ENCODE data around the gene OGFOD2. TPM values are rescaled to one million over a fixed set of nuclear protein-coding genes. Genes with fewer than 3 reads are reported as not detected.

Gene OGFOD2
- total RNA-seq, 4 donors from 2014 or later, result 5.9 to 16.3 (median 15.5) TPM

GRCh38 chr12:122998316-122998715 lies 23.3 kb downstream of the OGFOD2 start:
- H3K36me3 ChIP-seq, result no peaks in the 10 kb centered on the region
- no peak for TF ChIP-seq CTCF (IDR thresholded peaks at IDR 0.05)
- no peak for TF ChIP-seq POLR2A (IDR thresholded peaks at IDR 0.05)
- H3K4me3 ChIP-seq (replicated peaks in 1 of 3), result no peak overlapping the region
- no peak overlapping the region for H3K27ac ChIP-seq
- H3K9me3 ChIP-seq, result no peaks in the 10 kb centered on the region
- peaks cover 5% of the 10 kb centered on the region in 2 donors for H3K4me1 ChIP-seq
- DNase-seq, result no peak
- intact Hi-C loops (cut with DNase I), result no loop called here
- 80 to 97% methylated on average over 3 to 4 of the region's 4 CpGs for WGBS, 2 donors
- no peaks in the 10 kb centered on the region for H3K27me3 ChIP-seq

- H3K27me3 ChIP-seq, result no peaks in the 10 kb centered on the region
- WGBS, 2 donors, result 86 to 88% methylated on average over 6 to 7 of the region's 8 CpGs
- H3K4me1 ChIP-seq, result peaks cover 5% of the 10 kb centered on the region in 2 donors
- H3K36me3 ChIP-seq, result no peaks in the 10 kb centered on the region
- no peaks in the 10 kb centered on the region for H3K9me3 ChIP-seq
- no peak overlapping the region for H3K4me3 ChIP-seq (replicated peaks in 1 of 3)
- no peak for DNase-seq
- no peak overlapping the region for H3K27ac ChIP-seq
- no peak for TF ChIP-seq CTCF (IDR thresholded peaks at IDR 0.05)
- no peak for TF ChIP-seq POLR2A (IDR thresholded peaks at IDR 0.05)
- intact Hi-C loops (cut with DNase I), result no loop called here
These were observed 24.3 kb downstream of the OGFOD2 start for GRCh38 chr12:122999196-122999946.

GRCh38 chr12:122999986-123000420 lies 25.0 kb downstream of the OGFOD2 start:
- Histone ChIP-seq H3K4me3 (replicated peaks in 1 of 3) (no peak overlapping the region), H3K36me3 (peaks cover 0 to 5% of the 10 kb centered on the region in 2 donors), H3K27me3 (no peaks in the 10 kb centered on the region), H3K4me1 (peaks cover 5% of the 10 kb centered on the region in 2 donors), H3K9me3 (no peaks in the 10 kb centered on the region), H3K27ac (no peak overlapping the region)
- 80 to 87% methylated on average over 19 to 20 of the region's 20 CpGs for WGBS, 2 donors
- intact Hi-C loops (cut with DNase I), result no loop called here
- DNase-seq, result no peak
- TF ChIP-seq CTCF (IDR thresholded peaks at IDR 0.05), result no peak
- TF ChIP-seq POLR2A (IDR thresholded peaks at IDR 0.05), result no peak

GRCh38 chr12:123000578-123000977 lies 25.5 kb downstream of the OGFOD2 start:
- Histone ChIP-seq H3K27ac (no peak overlapping the region), H3K27me3 (no peaks in the 10 kb centered on the region), H3K9me3 (no peaks in the 10 kb centered on the region), H3K36me3 (peaks cover 0 to 5% of the 10 kb centered on the region in 2 donors), H3K4me1 (peaks cover 4 to 5% of the 10 kb centered on the region in 2 donors), H3K4me3 (replicated peaks in 1 of 3) (no peak overlapping the region)
- 89 to 100% methylated on average over 6 of the region's 10 CpGs for WGBS, 2 donors
- TF ChIP-seq CTCF (IDR thresholded peaks at IDR 0.05) (no peak), POLR2A (IDR thresholded peaks at IDR 0.05) (no peak)
- intact Hi-C loops (cut with DNase I), result no loop called here
- DNase-seq, result no peak

GRCh38 chr12:123001464-123001863 lies 26.4 kb downstream of the OGFOD2 start:
- TF ChIP-seq POLR2A (IDR thresholded peaks at IDR 0.05), result no peak
- TF ChIP-seq CTCF (IDR thresholded peaks at IDR 0.05), result no peak
- intact Hi-C loops (cut with DNase I), result no loop called here
- no peak for DNase-seq
- H3K4me3 ChIP-seq (replicated peaks in 1 of 3), result no peak overlapping the region
- H3K9me3 ChIP-seq, result no peaks in the 10 kb centered on the region
- H3K36me3 ChIP-seq, result peaks cover 0 to 5% of the 10 kb centered on the region in 2 donors
- 85 to 91% methylated on average over 3 of the region's 3 CpGs for WGBS, 2 donors
- H3K27ac ChIP-seq, result no peak overlapping the region
- no peaks in the 10 kb centered on the region for H3K4me1 ChIP-seq
- no peaks in the 10 kb centered on the region for H3K27me3 ChIP-seq

Measured in thyroid gland (tissue), 4 donors.